Chondrocyte (in vitro differentiated cells): ENCODE data around the gene CEP85L. TPM values are rescaled to one million over a fixed set of nuclear protein-coding genes. Genes with fewer than 3 reads are reported as not detected.

Experiments used
- DNase-seq: peaks from one replicate; pipeline ENCODE4 v3.0.0; 2021; ENCODE audit warnings: mixed read lengths, low spot score
- H3K27ac Mint-ChIP-seq: one replicate; pipeline ENCODE4 v1.8.0; 2021; ENCODE audit warnings: mild to moderate bottlenecking, moderate library complexity, mixed read lengths; ENCODE audit not compliant: unreplicated experiment
- H3K27me3 Mint-ChIP-seq: 2 replicates; pipeline ENCODE4 v1.8.0; 2021; ENCODE audit warnings: low read depth, mixed read lengths
- H3K36me3 Mint-ChIP-seq: 2 replicates; pipeline ENCODE4 v1.8.0; 2021; ENCODE audit warnings: low read depth, mixed read lengths
- H3K4me1 Mint-ChIP-seq: 2 replicates; pipeline ENCODE4 v1.8.0; 2021; ENCODE audit warnings: low read depth, mild to moderate bottlenecking, mixed read lengths
- H3K4me3 Mint-ChIP-seq: one replicate; pipeline ENCODE4 v1.8.0; 2021; ENCODE audit warnings: mild to moderate bottlenecking, moderate library complexity, mixed read lengths; ENCODE audit not compliant: unreplicated experiment
- H3K9me3 Mint-ChIP-seq: 2 replicates; pipeline ENCODE4 v1.8.0; 2021; ENCODE audit warnings: low read depth, mixed read lengths
- CTCF ChIP-seq: fragments of 200-600 bp; sonication (generic); IDR thresholded peaks from 2 replicates; pipeline ENCODE4 v1.5.0; 2021; ENCODE audit warnings: antibody characterized with exemption, mild to moderate bottlenecking, moderate library complexity
- total RNA-seq: library from RNA; stranded (reverse); gene quantifications from 3 replicates; pipeline ENCODE4 v1.2.1, GENCODE V29; 2021

CEP85L gene
- total RNA-seq, 1 donor from 2014 or later: 10.4 TPM

- no peak overlapping the region for H3K27ac Mint-ChIP-seq
- DNase-seq: no peak
- no peak for TF ChIP-seq CTCF
- H3K4me3 Mint-ChIP-seq: no peak overlapping the region
- H3K9me3 Mint-ChIP-seq: peaks cover 3% of the 10 kb centered on the region
- H3K27me3 Mint-ChIP-seq: no peaks in the 10 kb centered on the region
- H3K4me1 Mint-ChIP-seq: no peaks in the 10 kb centered on the region
- no peaks in the 10 kb centered on the region for H3K36me3 Mint-ChIP-seq
These were observed 45.1 kb downstream of the CEP85L start for GRCh38 chr6:118606268-118606667.

- no peak overlapping the region for H3K4me3 Mint-ChIP-seq
- H3K4me1 Mint-ChIP-seq: peaks cover 5% of the 10 kb centered on the region
- no peaks in the 10 kb centered on the region for H3K36me3 Mint-ChIP-seq
- no peak for TF ChIP-seq CTCF
- H3K27ac Mint-ChIP-seq: no peak overlapping the region
- no peaks in the 10 kb centered on the region for H3K9me3 Mint-ChIP-seq
- no peaks in the 10 kb centered on the region for H3K27me3 Mint-ChIP-seq
- no peak for DNase-seq
These were observed 48.0 kb downstream of the CEP85L start for GRCh38 chr6:118603372-118603771.

- Mint-ChIP-seq H3K27ac (no peak overlapping the region), H3K27me3 (no peaks in the 10 kb centered on the region), H3K36me3 (no peaks in the 10 kb centered on the region), H3K4me3 (no peak overlapping the region), H3K4me1 (peaks cover 9% of the 10 kb centered on the region), H3K9me3 (no peaks in the 10 kb centered on the region)
- DNase-seq: no peak
- no peak for TF ChIP-seq CTCF
These were observed 49.1 kb downstream of the CEP85L start for GRCh38 chr6:118602300-118602699.

- H3K9me3 Mint-ChIP-seq: no peaks in the 10 kb centered on the region
- TF ChIP-seq CTCF: no peak
- H3K36me3 Mint-ChIP-seq: no peaks in the 10 kb centered on the region
- peaks cover 16% of the 10 kb centered on the region for H3K4me1 Mint-ChIP-seq
- H3K27me3 Mint-ChIP-seq: no peaks in the 10 kb centered on the region
- H3K27ac Mint-ChIP-seq: no peak overlapping the region
- DNase-seq: no peak
- no peak overlapping the region for H3K4me3 Mint-ChIP-seq
These were observed 53.1 kb downstream of the CEP85L start for GRCh38 chr6:118598324-118598723.

- Mint-ChIP-seq H3K36me3 (no peaks in the 10 kb centered on the region), H3K27me3 (no peaks in the 10 kb centered on the region)
- no peak for DNase-seq
These were observed 53.8 kb downstream of the CEP85L start for GRCh38 chr6:118597636-118598035.

More at GRCh38 chr6:118597636-118598035, 53.8 kb downstream of the CEP85L start:
- Mint-ChIP-seq H3K4me1 (peaks cover 16% of the 10 kb centered on the region), H3K27ac (no peak overlapping the region), H3K9me3 (no peaks in the 10 kb centered on the region), H3K4me3 (no peak overlapping the region)
- TF ChIP-seq CTCF: no peak
